Liver (tissue), 9 donors: ENCODE measurements around the gene GRM3. TPM values are rescaled to one million over a fixed set of nuclear protein-coding genes. Genes with fewer than 3 reads are reported as not detected.

Experiments
- DNase-seq: peaks from one replicate; pipeline ENCODE4 v3.0.0-alpha.2; 2017; ENCODE audit warnings: low spot score
- H3K27ac ChIP-seq, 2 donors: one replicate each; pipeline ENCODE4 v1.7.0; 2013; ENCODE audit warnings: inconsistent platforms in 2 of 2, low read length in 2 of 2, control low read depth in 1 of 2, low read depth in 1 of 2, mild to moderate bottlenecking in 1 of 2
- H3K27me3 ChIP-seq, 4 donors: one replicate each; pipeline versions ENCODE4 v1.6.1 to v1.7.0; 2013; ENCODE audit warnings: low read length in 3 of 4, inconsistent platforms in 1 of 4, mild to moderate bottlenecking in 1 of 4, moderate library complexity in 1 of 4; ENCODE audit not compliant: control insufficient read depth in 4 of 4, insufficient read depth in 4 of 4
- H3K36me3 ChIP-seq, 4 donors: one replicate each; pipeline versions ENCODE4 v1.6.1 to v1.7.0; 2013; ENCODE audit warnings: low read length in 3 of 4, mild to moderate bottlenecking in 3 of 4, low read depth in 1 of 4, moderate library complexity in 1 of 4; ENCODE audit not compliant: control insufficient read depth in 4 of 4, insufficient read depth in 3 of 4
- H3K4me1 ChIP-seq, 4 donors: one replicate each; pipeline versions ENCODE4 v1.6.1 to v1.7.0; 2013; ENCODE audit warnings: low read length in 3 of 4, mild to moderate bottlenecking in 3 of 4, moderate library complexity in 1 of 4; ENCODE audit not compliant: control insufficient read depth in 4 of 4, insufficient read depth in 4 of 4
- H3K4me3 ChIP-seq, 3 donors: one replicate each; pipeline versions ENCODE4 v1.6.1 to v1.7.0; 2013; ENCODE audit warnings: low read length in 3 of 3, control low read depth in 1 of 3, low read depth in 1 of 3, mild to moderate bottlenecking in 1 of 3
- H3K9ac ChIP-seq, 2 donors: one replicate each; pipeline ENCODE4 v1.7.0; 2013; ENCODE audit warnings: low read length in 2 of 2, mild to moderate bottlenecking in 2 of 2, moderate library complexity in 2 of 2, control low read depth in 1 of 2, low read depth in 1 of 2
- H3K9me3 ChIP-seq, 4 donors: one replicate each; pipeline versions ENCODE4 v1.6.1 to v1.7.0; 2013; ENCODE audit warnings: low read length in 3 of 4; ENCODE audit not compliant: control insufficient read depth in 4 of 4
- EGR1 ChIP-seq, 2 donors: IDR thresholded peaks; 2 replicates each; pipeline ENCODE4 v1.6.1; 2016 to 2018; ENCODE audit warnings: antibody characterized with exemption in 2 of 2, low read depth in 2 of 2
- FOXA1 ChIP-seq: IDR thresholded peaks from 2 replicates; pipeline ENCODE4 v1.6.1; 2016; ENCODE audit warnings: antibody characterized with exemption
- FOXA2 ChIP-seq: IDR thresholded peaks from 2 replicates; pipeline ENCODE4 v1.6.1; 2016; ENCODE audit warnings: antibody characterized with exemption
- GABPA ChIP-seq, 2 donors: IDR thresholded peaks in 1 of 2; conservative IDR thresholded peaks in 1 of 2; 2 replicates each; pipeline ENCODE4 v1.6.1; 2016; ENCODE audit warnings: antibody characterized with exemption in 2 of 2, mild to moderate bottlenecking in 1 of 2, moderate library complexity in 1 of 2
- JUND ChIP-seq, 2 donors: IDR thresholded peaks; 2 replicates each; pipeline ENCODE4 v1.6.1; 2016; ENCODE audit warnings: antibody characterized with exemption in 2 of 2
- NR2F2 ChIP-seq: IDR thresholded peaks from 2 replicates; pipeline ENCODE4 v1.6.1; 2016; ENCODE audit warnings: antibody characterized with exemption
- RAD21 ChIP-seq, 2 donors: IDR thresholded peaks; 2 replicates each; pipeline ENCODE4 v1.6.1; 2016; ENCODE audit warnings: antibody characterized with exemption in 2 of 2, mild to moderate bottlenecking in 2 of 2
- RXRA ChIP-seq, 2 donors: IDR thresholded peaks; 2 replicates each; pipeline ENCODE4 v1.6.1; 2017 to 2018; ENCODE audit warnings: antibody characterized with exemption in 2 of 2, mild to moderate bottlenecking in 1 of 2
- SP1 ChIP-seq: IDR thresholded peaks from 2 replicates; pipeline ENCODE4 v1.6.1; 2018; ENCODE audit warnings: antibody characterized with exemption, mild to moderate bottlenecking
- TAF1 ChIP-seq: conservative IDR thresholded peaks from 2 replicates; pipeline ENCODE4 v1.6.1; 2016; ENCODE audit warnings: antibody characterized with exemption, mild to moderate bottlenecking
- YY1 ChIP-seq: IDR thresholded peaks from 2 replicates; pipeline ENCODE4 v1.6.1; 2016; ENCODE audit warnings: antibody characterized with exemption, mild to moderate bottlenecking
- ZBTB33 ChIP-seq: IDR thresholded peaks from 2 replicates; pipeline ENCODE4 v1.6.1; 2016; ENCODE audit warnings: antibody characterized with exemption
- WGBS: extraction: QIAGEN DNeasy Blood & Tissue Kit; methylation state at CpG from one replicate; pipeline ENCODE4 v1.1.7; 2013; 5-methylcytosine and 5-hydroxymethylcytosine counted together
- polyA plus RNA-seq, 2 donors: library from polyadenylated mRNA; stranded (reverse) in 1 of 2; unstranded in 1 of 2; fragments of 200-250 nt in 1 of 2; fragments of >200 nt in 1 of 2; fragmentation: Nextera tagmentation in 1 of 2; extraction: Ambion mirVana in 1 of 2; gene quantifications; one replicate each; pipeline versions ENCODE4 v1.2.1 to v1.2.3, GENCODE V29; 2013 to 2015
- total RNA-seq, 2 donors: library from RNA; depleted of rRNA; stranded (reverse); fragments of >200 nt; gene quantifications; one replicate each; pipeline ENCODE4 v1.2.3, GENCODE V29; 2014
- TF ChIP-seq, protein P1 (sequence below): fragments of 150-350 bp; IDR thresholded peaks from 2 replicates; pipeline ENCODE4 v1.5.1; 2017; ENCODE audit warnings: improper control_type of control experiment, low read depth, low read length; ENCODE audit not compliant: missing input control
- TF ChIP-seq, protein P2 (sequence below): IDR thresholded peaks from 2 replicates; pipeline ENCODE4 v1.6.1; 2016; ENCODE audit warnings: antibody characterized with exemption
- TF ChIP-seq, protein P3 (sequence below): IDR thresholded peaks from 2 replicates; pipeline ENCODE4 v1.6.1; 2016; ENCODE audit warnings: antibody characterized with exemption, mild to moderate bottlenecking
- donor health status: healthy.
- donor health status: healthy.
- donor health status: healthy.
- donor health status: healthy.
- donor health status: healthy.

GRM3 gene
- total and polyA plus RNA-seq, 4 donors = 0.08 to 0.09 TPM; not detected in 2

- H3K9ac ChIP-seq = no peak overlapping the region
- no peak overlapping the region for H3K27ac ChIP-seq
- no peaks in the 10 kb centered on the region for H3K4me1 ChIP-seq
- no peaks in the 10 kb centered on the region for H3K27me3 ChIP-seq
- no peaks in the 10 kb centered on the region for H3K36me3 ChIP-seq
- H3K9me3 ChIP-seq = no peaks in the 10 kb centered on the region
- WGBS = 66% methylated on average over 2 of the region's 2 CpGs
- TF ChIP-seq FOXA1 = no peak
- no peak for TF ChIP-seq JUND (IDR thresholded peaks at IDR 0.05)
- TF ChIP-seq, protein P1, sequence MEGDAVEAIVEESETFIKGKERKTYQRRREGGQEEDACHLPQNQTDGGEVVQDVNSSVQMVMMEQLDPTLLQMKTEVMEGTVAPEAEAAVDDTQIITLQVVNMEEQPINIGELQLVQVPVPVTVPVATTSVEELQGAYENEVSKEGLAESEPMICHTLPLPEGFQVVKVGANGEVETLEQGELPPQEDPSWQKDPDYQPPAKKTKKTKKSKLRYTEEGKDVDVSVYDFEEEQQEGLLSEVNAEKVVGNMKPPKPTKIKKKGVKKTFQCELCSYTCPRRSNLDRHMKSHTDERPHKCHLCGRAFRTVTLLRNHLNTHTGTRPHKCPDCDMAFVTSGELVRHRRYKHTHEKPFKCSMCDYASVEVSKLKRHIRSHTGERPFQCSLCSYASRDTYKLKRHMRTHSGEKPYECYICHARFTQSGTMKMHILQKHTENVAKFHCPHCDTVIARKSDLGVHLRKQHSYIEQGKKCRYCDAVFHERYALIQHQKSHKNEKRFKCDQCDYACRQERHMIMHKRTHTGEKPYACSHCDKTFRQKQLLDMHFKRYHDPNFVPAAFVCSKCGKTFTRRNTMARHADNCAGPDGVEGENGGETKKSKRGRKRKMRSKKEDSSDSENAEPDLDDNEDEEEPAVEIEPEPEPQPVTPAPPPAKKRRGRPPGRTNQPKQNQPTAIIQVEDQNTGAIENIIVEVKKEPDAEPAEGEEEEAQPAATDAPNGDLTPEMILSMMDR = no peak
- TF ChIP-seq RXRA (IDR thresholded peaks at IDR 0.05) = no peak
- no peak for TF ChIP-seq TAF1
- TF ChIP-seq, protein P2, sequence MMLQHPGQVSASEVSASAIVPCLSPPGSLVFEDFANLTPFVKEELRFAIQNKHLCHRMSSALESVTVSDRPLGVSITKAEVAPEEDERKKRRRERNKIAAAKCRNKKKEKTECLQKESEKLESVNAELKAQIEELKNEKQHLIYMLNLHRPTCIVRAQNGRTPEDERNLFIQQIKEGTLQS = no peak
- no peak overlapping the region for H3K4me3 ChIP-seq
- DNase-seq = no peak
Measured at GRCh38 chr7:86657948-86658347, 14.2 kb downstream of the GRM3 start.

DNA sequence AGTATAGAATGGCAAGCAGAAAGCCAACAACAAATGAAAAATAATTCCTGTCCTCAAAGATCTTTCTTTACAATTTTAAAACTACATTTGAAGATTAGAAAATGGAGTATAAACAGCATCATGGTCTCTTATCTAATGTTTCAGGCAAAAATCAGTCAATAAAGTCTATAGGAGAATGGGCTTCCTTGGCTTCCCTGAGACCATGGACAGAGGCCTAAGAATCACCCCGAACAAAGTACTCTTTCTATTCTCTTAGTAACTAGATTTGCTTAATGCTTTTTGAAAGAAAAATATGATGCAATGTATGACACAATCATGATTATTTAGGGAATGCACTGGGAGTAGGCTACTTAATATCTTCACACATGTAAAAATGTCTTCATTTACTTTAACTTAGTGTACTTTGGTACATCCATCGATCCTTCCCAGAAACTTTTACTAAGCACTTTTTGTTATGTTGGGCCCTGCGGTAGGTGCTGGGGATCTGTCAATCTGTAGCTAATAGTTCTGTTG is 17.3 kb downstream of the GRM3 start:
- WGBS = 70% methylated on average over 3 of the region's 3 CpGs
- no peaks in the 10 kb centered on the region for H3K27me3 ChIP-seq

More for the DNA sequence above, 17.3 kb downstream of the GRM3 start:
- H3K9me3 ChIP-seq = no peaks in the 10 kb centered on the region
- H3K4me1 ChIP-seq = no peaks in the 10 kb centered on the region
- H3K27ac ChIP-seq = no peak overlapping the region
- H3K4me3 ChIP-seq = no peak overlapping the region
- TF ChIP-seq GABPA (IDR thresholded peaks at IDR 0.05 in 1 of 2, conservative IDR thresholded peaks at IDR 0.05 in 1 of 2) (no peak), FOXA2 (no peak), FOXA1 (no peak), SP1 (no peak), NR2F2 (no peak), EGR1 (IDR thresholded peaks at IDR 0.05; ENCODE audit: low read depth in 2 of 2) (no peak), ZBTB33 (no peak), YY1 (no peak), RAD21 (IDR thresholded peaks at IDR 0.05) (no peak), JUND (IDR thresholded peaks at IDR 0.05) (no peak)
- TF ChIP-seq, protein P3, sequence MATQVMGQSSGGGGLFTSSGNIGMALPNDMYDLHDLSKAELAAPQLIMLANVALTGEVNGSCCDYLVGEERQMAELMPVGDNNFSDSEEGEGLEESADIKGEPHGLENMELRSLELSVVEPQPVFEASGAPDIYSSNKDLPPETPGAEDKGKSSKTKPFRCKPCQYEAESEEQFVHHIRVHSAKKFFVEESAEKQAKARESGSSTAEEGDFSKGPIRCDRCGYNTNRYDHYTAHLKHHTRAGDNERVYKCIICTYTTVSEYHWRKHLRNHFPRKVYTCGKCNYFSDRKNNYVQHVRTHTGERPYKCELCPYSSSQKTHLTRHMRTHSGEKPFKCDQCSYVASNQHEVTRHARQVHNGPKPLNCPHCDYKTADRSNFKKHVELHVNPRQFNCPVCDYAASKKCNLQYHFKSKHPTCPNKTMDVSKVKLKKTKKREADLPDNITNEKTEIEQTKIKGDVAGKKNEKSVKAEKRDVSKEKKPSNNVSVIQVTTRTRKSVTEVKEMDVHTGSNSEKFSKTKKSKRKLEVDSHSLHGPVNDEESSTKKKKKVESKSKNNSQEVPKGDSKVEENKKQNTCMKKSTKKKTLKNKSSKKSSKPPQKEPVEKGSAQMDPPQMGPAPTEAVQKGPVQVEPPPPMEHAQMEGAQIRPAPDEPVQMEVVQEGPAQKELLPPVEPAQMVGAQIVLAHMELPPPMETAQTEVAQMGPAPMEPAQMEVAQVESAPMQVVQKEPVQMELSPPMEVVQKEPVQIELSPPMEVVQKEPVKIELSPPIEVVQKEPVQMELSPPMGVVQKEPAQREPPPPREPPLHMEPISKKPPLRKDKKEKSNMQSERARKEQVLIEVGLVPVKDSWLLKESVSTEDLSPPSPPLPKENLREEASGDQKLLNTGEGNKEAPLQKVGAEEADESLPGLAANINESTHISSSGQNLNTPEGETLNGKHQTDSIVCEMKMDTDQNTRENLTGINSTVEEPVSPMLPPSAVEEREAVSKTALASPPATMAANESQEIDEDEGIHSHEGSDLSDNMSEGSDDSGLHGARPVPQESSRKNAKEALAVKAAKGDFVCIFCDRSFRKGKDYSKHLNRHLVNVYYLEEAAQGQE = no peak
- TF ChIP-seq, protein P1 = no peak
- DNase-seq = no peak
- H3K9ac ChIP-seq = no peak overlapping the region
- no peaks in the 10 kb centered on the region for H3K36me3 ChIP-seq
